GM21786 (cell line): ENCODE data around the gene CELF4.

Experiments used
- ATAC-seq: cut with Tn5 transposase; IDR thresholded peaks from one replicate; pipeline ENCODE4 v1.9.1; 2021; ENCODE audit not compliant: unreplicated experiment

CELF4 gene

DNA sequence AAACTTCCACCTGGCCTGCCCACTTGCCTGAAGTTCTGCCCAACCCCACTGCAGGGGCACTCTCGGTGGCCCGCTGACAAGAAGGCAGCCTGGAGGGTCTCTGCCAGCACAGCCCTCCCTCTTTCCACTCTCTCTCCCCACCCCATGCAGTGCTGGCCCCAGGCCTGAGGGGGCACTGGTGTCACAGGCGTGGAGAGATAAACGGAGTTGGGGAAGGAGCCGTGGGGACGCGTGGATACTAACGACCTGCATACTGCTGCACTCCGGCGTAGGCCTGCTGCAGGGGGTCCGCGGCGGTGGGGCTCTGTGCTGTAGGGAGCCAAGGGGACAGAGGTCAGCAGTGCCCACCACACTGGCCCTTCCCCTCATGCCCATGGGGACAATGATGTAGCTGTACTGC lies 299.3 kb downstream of the CELF4 start:
- no peak for ATAC-seq

DNA sequence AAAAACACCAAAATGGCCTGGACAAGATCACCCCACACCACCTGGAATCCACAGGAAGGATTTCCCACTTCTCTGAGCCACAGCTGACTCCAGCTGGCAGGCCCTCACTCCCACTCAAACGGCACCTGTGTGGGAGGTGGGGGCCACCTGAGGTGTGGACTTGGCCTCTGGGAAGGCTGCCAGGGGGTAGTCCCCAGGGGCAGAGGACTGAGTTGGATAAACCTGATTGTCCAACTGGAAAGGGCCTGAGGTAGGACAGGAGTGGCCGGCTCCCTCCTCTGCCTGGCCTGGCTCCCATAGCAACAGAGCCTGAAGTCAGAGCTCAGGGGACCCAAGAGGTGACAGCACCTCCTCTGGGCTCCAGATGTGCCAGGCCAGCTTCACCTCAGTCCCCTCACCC lies 300.2 kb downstream of the CELF4 start:
- no peak for ATAC-seq

DNA sequence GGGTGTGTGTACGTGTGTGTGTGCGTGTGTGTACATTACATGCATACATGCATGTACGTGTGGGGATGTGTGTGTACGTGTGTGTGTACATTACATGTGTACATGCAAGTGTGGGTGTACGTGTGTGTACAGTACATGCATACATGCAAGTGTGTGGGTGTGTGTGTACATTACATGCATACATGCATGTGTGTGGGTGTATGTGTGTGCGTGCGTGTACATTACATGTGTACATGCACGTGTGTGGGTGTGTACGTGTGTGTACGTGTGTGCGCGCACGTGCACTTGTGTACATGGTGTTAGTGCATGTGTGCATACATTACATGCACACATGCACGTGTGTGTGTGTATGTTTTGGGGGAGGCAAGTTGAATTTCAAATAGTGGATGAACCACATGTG lies 300.6 kb downstream of the CELF4 start:
- no peak for ATAC-seq

DNA sequence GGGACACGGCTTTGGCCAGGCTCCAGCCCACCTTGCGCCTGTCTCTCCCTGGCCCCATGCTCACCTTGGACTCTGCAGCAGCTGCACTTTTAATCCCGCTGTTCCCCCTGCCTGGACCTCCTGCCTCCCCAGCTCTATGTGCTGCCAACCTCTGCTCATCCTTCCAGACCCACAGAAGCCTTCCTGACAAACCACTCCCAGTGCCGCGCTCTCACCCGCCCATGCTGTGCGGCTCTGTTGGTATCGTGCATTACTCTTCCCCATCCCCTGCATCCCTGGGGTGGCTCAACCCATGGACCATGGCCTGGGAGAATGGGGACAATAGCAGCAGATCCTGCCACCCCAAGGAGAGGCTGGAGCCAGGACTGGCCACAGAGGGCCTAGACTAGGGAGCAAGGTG lies 303.6 kb downstream of the CELF4 start:
- ATAC-seq: no peak

DNA sequence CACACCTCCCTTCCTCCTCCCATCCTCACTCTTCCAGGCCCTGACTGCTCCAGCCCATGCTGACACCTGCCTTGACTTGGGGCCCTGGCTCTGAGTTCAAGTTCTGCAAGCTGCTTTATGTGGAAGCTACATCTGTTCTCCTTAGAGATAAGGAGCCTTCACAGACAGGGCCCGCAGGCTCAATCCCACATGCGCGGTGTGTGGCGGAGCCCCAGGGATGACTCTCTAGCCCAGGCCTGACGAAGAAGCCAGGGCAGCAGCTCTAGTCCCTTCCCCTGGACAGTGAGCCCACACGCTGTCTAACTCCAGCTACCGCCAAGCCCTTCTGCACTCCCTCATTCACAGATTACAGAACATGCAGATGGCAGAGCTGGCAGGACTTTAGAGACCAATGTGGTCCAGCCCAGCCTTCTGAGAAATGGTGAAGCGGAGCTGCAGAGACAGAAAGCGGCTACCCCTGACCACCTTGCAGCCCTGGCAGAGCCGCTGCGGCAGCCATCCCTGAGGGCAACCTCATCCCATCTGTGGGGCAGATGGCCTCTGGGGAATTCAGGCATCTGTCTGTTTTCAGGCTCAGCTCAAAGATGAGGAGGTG lies 304.3 kb downstream of the CELF4 start:
- no peak for ATAC-seq

DNA sequence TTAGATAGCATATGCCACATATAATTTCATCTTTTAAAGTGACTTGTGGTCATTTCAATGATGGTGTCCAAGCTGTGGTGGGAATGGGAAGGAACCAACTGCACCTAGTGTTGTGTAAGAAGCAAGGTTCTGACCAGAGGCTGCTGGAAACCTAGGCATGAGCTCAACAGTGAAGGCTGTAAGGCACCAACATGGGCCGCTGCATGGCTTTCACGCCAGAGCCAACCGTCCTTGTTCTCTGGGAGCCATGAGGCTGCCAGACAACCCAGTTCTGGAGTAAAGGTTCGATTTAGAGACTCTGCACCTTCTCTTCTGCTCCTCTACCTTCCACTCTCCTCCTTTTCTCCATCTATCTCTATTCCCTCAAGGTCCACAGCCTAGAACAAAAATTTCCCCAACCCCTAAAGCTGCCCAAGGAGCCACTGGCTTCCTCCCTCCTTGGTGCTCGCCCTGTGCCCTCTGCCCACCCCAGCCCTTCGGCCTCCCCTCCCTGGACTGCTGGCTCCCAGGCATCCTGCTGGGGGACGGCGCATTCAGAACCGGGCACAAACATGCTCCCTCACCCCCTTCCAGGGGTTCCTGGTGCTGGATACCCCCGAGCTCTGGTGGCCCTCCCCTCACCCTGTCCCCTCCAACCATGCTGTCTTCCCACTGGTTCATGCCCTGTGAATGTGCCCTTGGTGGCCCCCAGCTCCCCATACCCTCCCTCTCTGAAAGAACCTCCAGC lies 305.1 kb downstream of the CELF4 start:
- ATAC-seq: no peak

DNA sequence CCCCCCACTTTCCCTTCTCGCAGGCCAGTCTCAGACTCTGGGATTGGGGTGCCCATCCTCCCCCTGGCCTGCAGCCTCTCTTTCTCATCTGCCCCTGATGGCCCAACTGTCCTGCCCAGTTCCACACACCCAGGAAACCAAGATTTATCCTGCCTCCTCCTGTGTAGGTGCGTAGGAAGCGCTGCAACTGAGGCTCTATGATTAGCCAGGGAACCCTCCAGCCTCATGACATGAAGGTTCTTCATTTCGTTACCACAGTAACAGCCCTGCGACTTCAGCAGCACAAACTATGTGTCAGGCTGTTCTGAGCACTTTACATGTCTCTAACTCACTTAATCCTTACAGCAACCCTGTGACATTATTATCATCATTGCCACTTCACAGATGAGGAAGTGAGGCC lies 305.9 kb downstream of the CELF4 start:
- no peak for ATAC-seq

DNA sequence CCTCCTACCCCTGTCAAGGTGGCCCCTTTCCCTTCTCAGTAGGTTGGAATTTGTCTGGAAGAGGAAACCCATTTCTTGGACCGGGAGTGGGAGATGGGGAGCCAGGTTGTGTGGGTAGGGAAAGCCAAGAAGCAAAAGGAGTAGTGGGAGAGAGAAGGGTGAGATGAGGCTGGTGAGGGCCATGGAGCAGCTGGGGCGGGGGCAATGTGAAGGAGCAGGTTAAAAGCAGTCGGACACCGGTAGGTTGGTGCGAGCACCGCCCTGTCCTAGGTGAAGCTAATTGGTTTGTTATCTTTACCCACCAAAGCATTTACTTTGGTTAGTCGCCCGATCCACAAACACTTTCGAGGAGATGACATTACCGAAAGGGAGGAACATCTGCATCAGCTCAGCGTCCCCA lies 306.8 kb downstream of the CELF4 start:
- ATAC-seq: no peak

DNA sequence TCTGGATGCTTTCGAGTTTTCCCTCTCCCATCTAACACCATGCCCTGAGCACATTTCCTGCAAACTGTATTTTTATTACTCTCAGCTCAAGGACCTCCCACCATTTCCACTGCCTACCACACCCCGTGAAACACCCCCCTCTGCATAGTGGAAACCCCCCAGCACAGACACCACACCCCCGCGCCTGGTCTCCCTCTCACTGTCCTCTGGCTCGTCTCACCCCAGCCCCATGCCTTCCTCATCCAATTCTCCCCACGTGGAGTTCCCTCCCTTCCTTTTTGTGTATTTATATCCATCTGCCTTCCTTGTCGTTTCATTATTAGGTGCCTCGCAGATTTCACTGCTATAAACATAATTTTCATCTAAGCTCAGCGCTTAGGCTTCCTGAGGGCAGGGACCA lies 307.5 kb downstream of the CELF4 start:
- no peak for ATAC-seq

DNA sequence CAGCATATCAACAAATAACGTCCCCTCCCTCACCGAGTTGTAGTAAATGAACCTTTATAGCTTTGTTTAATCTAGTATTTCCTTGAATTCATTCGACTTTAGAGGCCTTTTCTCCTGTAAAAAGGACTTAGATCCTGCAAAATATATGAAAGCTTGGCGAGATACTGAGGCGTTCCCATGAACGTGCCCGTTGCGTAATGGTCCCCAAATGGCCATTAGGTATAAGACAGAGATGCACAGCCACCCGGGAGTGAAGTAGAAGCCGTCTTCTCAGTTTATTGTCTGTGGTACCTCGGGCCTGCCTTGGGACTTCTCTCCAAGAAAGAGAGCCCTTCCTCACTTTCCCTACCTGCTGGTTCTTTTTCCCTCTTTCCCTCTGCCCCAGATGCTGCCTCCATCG lies 310.6 kb downstream of the CELF4 start:
- ATAC-seq: no peak

DNA sequence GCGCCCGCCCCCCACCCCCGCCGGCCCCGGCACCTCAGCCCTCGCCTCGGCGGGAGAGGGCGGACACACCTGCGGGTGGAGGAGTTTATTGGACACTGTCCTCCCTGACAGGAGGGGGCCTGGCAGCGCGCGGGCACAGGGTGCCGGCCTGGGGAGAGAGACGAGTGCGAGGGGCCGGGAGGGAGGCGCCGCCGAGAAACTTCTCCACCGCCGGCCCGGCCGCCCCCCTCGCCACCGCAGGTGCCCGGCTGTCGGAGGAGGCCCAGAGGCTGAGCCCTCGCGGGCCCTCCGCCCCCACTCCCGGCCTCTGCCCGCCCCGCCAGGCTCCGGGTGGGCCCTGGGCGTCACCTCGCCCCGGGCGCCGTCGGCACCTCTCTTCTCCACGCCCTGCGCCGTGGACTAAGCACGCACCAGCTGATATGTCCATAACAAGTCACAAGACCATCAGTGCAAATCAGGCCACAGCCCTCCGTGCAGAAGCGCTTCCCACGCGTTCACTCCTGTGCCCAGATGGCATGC lies 311.3 kb downstream of the CELF4 start:
- no peak for ATAC-seq

DNA sequence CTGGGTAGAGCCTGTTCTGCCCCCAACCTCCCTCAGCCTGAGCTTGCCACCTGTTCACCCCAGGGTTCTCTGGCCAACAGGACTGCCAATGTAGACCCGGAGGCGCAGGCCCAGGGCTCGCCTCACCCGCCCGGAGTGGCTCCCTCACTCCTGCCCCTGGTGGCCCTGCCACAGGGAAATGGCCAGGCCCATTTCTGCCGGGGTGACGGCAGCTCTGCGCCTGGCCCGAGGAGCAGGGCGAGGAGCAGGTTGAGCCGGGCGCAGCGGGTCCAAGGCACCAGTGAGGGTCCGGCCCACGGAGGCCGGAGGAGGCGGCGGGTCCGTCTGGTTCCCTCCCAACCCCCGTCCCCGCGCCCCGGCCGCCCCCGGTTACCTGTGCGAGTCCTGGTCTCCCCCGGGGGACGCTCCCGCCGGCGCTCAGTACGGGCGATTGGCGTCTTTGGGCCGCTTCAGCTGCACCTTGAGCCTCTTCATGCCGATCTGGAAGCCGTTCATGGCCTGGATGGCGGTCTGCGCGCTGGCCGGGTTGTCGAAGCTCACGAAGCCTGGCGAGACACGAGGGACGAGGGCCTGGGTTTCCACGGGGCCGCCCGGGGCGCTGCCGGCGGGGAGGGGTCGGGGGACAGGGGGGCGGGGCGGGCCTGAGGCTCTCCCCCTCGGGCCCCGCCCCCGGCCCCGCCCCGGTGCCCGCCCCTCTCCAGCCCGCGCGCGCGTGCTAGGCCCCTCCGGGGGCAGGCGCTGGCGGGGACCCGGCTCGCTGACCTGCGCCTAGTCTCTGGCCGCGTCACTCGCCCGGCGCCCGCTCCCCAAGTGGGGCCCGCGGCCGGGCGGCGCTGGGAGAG lies 312.0 kb downstream of the CELF4 start:
- ATAC-seq: no peak

DNA sequence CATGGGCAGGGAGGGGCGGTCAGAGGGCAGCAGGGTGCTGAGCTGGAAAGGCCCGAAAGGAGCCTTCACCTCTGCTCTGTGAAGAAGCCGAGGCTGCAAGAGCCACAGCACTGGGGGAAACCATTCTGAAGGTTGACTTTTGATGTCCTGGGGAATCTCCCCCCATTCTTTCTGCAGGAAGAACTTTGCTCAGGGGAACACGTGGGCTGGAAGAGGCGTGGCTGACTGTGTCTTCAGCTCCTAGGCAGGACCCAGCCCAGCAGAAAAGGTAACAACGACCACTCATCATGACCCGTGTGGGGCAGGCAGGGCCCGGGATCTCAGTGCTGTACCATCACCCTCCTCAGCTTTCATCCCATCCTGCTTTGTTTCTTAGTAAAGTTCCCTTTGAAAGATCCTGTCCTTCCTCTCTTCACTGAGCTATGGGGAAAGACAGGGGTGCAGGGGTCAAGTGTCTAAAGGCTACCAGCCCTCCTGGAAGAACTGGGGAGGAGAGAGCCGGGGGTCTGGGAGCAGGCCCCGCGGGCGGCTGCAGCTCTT lies 312.7 kb downstream of the CELF4 start:
- no peak for ATAC-seq

DNA sequence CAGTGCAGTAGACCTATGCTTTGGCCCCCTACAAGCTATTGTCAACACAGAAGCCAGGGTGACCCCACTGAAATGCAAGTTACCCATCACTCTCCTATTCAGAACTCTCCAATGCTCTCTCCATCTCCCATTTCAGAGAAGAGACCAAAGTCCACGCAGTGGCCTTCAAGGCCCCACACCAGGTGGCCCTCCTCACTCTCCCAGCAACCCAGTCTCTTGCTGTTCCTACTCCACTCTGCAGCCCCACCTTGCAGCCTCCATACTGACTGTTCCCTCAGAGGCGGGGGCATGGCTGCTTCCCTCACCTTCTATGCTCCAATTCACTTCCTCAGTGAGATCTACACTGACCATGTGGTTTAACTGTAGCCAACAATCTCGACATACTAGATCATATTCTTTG lies 313.3 kb downstream of the CELF4 start:
- ATAC-seq: no peak

DNA sequence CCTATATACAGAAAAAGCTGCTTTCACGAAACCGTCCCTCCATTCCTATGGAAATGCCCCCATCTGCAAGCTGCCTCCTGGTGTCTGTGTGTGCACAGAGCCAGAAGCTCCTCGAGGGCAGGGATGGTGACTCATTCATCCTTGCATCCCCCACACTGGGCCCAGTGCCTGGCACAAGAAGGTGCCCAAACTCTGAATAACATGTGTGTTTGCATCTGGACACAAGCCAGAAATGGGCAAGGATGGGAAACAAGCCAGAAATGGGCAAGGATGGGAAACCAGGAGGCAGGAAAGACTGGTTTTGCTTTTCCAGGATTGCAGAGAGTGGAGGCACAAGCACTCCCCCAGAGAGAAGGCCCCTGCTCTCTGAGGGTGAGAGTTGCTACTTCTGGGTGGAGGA lies 313.9 kb downstream of the CELF4 start:
- ATAC-seq: no peak

DNA sequence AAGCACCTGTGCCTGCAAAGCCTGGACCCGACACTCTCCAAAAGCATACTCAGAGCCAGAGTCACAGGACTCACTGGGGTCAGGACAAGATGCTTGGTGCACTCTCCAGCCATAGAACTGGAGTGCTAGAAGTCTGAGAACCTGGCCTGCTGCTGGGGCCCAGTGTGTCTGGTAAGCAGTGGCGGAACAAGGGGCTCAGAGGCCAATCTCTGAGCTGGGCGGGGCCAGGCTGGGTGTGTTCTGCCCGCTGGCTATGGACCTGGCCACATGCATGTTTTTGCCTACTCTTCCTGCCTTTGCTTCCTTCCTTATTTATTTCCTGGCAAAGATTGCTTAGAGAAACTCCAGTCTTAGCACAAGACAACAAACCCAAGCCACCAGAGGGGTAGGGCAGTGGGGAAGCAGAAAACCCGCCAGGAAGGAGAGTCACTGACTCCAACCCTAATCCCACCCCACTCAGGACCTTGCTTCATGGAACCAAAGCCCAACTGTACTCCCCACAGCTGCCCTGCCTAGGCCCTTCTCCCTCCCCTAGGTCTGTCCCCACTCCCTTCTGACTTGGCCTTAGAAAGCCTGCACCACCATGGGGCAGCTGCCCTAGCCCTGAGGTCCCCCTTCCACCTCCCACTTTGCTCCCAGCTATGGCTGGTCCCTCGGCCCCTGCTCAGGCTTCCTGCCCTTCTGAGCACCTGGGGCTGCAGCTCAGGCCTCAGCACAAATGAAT lies 315.5 kb downstream of the CELF4 start:
- no peak for ATAC-seq

DNA sequence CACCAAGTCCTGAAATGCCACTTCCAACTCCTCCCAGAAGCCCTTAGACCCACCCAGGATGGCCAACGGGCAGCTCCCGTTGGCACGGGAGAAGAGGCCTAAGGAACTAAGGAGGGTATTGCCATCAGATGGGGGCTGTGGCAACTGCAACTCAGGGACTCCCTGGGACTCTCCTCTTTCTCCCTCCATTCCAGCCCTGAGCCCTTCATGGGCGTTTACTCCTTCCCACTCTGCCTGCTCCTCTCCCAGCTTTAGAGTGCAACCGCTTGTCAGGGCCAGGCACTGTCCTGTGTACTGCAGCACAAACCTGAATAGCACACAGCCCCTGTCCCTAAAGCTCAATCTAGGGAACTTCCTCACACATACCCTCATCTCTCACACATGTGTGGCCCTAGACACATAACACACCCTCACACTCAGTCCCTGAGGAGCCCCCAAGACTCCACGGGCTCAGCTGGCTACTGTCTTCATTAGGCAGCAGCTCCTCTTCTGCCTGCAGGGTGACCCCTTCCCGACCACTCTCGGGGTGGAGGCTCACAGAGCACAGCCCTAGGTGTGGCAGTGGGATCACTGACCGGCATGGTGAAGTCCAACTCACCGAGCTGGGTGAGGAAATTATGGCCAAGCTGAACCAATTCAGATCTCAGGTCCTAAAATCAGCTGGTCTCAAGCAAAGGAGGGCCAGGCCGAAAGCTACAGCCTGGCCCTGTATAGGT lies 316.3 kb downstream of the CELF4 start:
- ATAC-seq: no peak

DNA sequence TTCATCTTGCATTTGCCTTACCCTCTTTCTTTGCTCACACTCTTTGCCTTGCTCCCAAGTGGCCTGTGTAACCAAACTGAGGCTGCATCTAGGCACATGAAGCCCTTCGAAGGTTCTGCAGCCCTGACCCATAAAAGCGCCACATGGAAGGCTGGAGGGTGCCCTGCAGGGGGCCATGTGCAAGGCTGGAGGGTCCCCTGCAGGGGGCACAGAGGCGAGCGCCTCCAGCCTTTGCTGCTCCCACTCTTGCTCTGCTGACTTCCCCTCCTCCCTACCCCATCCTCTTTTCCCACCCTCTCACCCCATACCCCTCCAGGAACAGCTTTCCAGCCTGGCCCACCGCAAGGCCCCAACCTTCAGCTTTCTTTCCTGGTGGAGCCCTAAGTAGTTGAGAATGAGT lies 317.3 kb downstream of the CELF4 start:
- no peak for ATAC-seq

DNA sequence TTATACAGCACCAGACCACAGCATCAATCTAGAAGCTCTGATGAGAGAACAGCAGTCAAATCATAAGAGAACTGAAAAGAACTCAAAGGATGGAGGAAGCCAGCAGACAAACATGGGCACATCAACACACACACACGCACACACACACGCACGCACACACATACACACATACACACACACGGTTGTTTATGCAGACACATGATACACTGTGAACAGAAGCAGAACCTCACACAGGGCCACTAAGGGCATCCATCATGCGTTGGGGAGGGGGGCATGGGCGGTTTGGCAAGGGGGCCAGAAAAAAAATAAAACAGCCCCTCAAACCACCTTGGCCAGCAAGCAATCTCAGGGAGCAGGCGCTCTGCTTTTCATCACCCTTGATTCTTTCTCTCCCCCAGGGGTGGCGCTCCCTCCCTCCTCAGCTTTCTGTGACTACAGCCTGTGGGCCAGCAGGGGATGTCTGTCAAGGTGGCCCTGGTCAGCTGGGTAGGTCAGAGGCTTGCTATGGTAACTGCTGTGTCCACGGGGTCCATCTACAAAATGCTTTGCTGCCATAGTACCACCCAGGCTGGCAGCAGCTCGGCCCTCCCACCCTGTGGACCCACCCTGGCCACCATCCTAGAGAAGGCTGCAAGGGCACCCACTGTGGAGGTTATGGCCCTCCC lies 318.0 kb downstream of the CELF4 start:
- no peak for ATAC-seq

DNA sequence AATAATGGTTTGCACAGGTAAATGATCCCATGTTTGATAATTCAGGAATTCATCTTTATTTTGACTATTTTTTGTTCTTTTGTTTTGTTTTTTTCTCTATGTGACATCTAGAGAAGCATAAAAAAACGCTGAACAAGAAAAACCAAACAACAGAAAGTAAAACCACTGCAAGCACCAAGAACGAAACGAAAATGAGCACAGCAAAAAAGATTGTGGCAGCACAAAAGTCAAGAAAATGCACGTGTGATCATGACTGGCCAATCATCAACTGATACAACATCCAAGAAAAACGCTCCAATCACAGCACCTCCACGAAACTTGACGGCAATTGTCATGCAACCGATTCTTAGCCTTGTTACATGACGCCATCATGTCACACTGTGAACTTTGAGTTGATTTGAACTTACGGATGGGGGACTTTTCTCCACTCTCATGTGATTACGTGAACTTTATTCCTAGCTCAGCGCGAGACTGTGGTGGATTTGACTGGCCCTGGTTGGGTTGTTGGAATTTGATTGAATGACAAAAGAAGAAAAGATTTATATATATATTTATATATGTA lies 318.7 kb downstream of the CELF4 start:
- no peak for ATAC-seq
